HG02938 (cell line): ENCODE measurements around the gene SFMBT2.

Source experiments
- ATAC-seq: cut with Tn5 transposase; IDR thresholded peaks from one replicate; pipeline ENCODE4 v1.9.1; 2021; ENCODE audit warnings: mild to moderate bottlenecking, moderate library complexity; ENCODE audit not compliant: unreplicated experiment

The SFMBT2 gene

GRCh38 chr10:7372504-7372903 lies 38.3 kb downstream of the SFMBT2 start:
- ATAC-seq: no peak

- no peak for ATAC-seq
Measured at GRCh38 chr10:7370511-7370910, 40.3 kb downstream of the SFMBT2 start.

GRCh38 chr10:7365027-7365745 lies 45.6 kb downstream of the SFMBT2 start:
- ATAC-seq: no peak

GRCh38 chr10:7364474-7364873 lies 46.4 kb downstream of the SFMBT2 start:
- no peak for ATAC-seq

- ATAC-seq: no peak
Measured at GRCh38 chr10:7363700-7364099, 47.1 kb downstream of the SFMBT2 start.

- no peak for ATAC-seq
Measured at GRCh38 chr10:7362471-7362870, 48.4 kb downstream of the SFMBT2 start.

GRCh38 chr10:7361316-7361715 lies 49.5 kb downstream of the SFMBT2 start:
- no peak for ATAC-seq

- ATAC-seq: no peak
Measured at GRCh38 chr10:7359954-7360353, 50.9 kb downstream of the SFMBT2 start.

GRCh38 chr10:7359356-7359755 lies 51.5 kb downstream of the SFMBT2 start:
- no peak for ATAC-seq

GRCh38 chr10:7357193-7357592 lies 53.6 kb downstream of the SFMBT2 start:
- ATAC-seq: no peak

GRCh38 chr10:7354330-7355047 lies 56.3 kb downstream of the SFMBT2 start:
- ATAC-seq: no peak

GRCh38 chr10:7351894-7352293 lies 58.9 kb downstream of the SFMBT2 start:
- no peak for ATAC-seq

- ATAC-seq: no peak
Measured at GRCh38 chr10:7350541-7351195, 60.2 kb downstream of the SFMBT2 start.

- ATAC-seq: no peak
Measured at GRCh38 chr10:7345717-7346116, 65.1 kb downstream of the SFMBT2 start.

- no peak for ATAC-seq
Measured at GRCh38 chr10:7343040-7343439, 67.8 kb downstream of the SFMBT2 start.

GRCh38 chr10:7340179-7340874 lies 70.5 kb downstream of the SFMBT2 start:
- no peak for ATAC-seq

- ATAC-seq: no peak
Measured at GRCh38 chr10:7339510-7339909, 71.3 kb downstream of the SFMBT2 start.

- ATAC-seq: no peak
Measured at GRCh38 chr10:7338469-7338868, 72.4 kb downstream of the SFMBT2 start.

GRCh38 chr10:7337431-7338171 lies 73.2 kb downstream of the SFMBT2 start:
- ATAC-seq: peak; percentile 74

GRCh38 chr10:7335977-7336376 lies 74.9 kb downstream of the SFMBT2 start:
- no peak for ATAC-seq

- no peak for ATAC-seq
Measured at GRCh38 chr10:7334642-7334964, 76.2 kb downstream of the SFMBT2 start.
